OCI-LY3 (cell line): Measurements from ENCODE around the gene ZNF460.

Experiments used
- H2AFZ ChIP-seq: fragments of 200-600, 300-600 bp; shearing (Covaris generic); 2 replicates; pipeline ENCODE4 v1.6.0; 2014; ENCODE audit warnings: antibody characterized with exemption, low read depth, low read length
- H3K27ac ChIP-seq: fragments of 200-600, 300-600 bp; sonication (generic); 2 replicates; pipeline ENCODE4 v1.5.1; 2014; ENCODE audit warnings: mild to moderate bottlenecking, low read length, moderate library complexity, mixed read lengths
- H3K27me3 ChIP-seq: fragments of 200-600, 300-600 bp; sonication (generic); 2 replicates; pipeline ENCODE4 v1.6.1; 2014; ENCODE audit warnings: low read depth, low read length, mixed read lengths
- H3K36me3 ChIP-seq: fragments of 200-600, 300-600 bp; sonication (generic); replicated peaks from 2 replicates; pipeline ENCODE3; 2014; ENCODE audit warnings: low read depth, low read length, mixed read lengths
- H3K4me1 ChIP-seq: fragments of 300-600, 200-600 bp; sonication (generic); 2 replicates; pipeline ENCODE4 v1.6.1; 2014; ENCODE audit warnings: low read length, mixed read lengths
- H3K4me2 ChIP-seq: fragments of 200-600, 300-600 bp; sonication (generic); 2 replicates; pipeline ENCODE4 v1.6.1; 2014; ENCODE audit warnings: low read length, mixed read lengths
- H3K4me3 ChIP-seq: fragments of 300-600, 200-600 bp; sonication (generic); 2 replicates; pipeline ENCODE4 v1.5.1; 2014; ENCODE audit warnings: antibody characterized with exemption, mild to moderate bottlenecking, low read length, moderate library complexity
- H3K79me2 ChIP-seq: fragments of 300-600, 200-600 bp; shearing (Covaris generic); 2 replicates; pipeline ENCODE4 v1.6.1; 2014; ENCODE audit warnings: mild to moderate bottlenecking, low read length, mixed read lengths
- H3K9ac ChIP-seq: fragments of 300-600, 200-600 bp; shearing (Covaris generic); 2 replicates; pipeline ENCODE4 v1.6.0; 2014; ENCODE audit warnings: mild to moderate bottlenecking, low read length, moderate library complexity
- H3K9me3 ChIP-seq: fragments of 200-600, 300-600 bp; shearing (Covaris generic); 2 replicates; pipeline ENCODE4 v1.6.1; 2014; ENCODE audit warnings: low read length, mixed read lengths; ENCODE audit not compliant: insufficient read depth
- H4K20me1 ChIP-seq: fragments of 200-600, 300-600 bp; sonication (generic); 2 replicates; pipeline ENCODE4 v1.6.1; 2016; ENCODE audit warnings: low read length, mixed read lengths; ENCODE audit not compliant: insufficient read depth
- CTCF ChIP-seq: fragments of 200-600, 300-600 bp; sonication (generic); IDR thresholded peaks from 2 replicates; pipeline ENCODE4 v1.5.1; 2014; ENCODE audit warnings: antibody characterized with exemption, low read length, low read depth
- EZH2phosphoT487 ChIP-seq: fragments of 200-600 bp; shearing (Covaris generic); IDR thresholded peaks from 2 replicates; pipeline ENCODE4 v1.6.1; 2018; ENCODE audit warnings: antibody characterized with exemption, mixed run types, low read depth

ZNF460 gene

DNA sequence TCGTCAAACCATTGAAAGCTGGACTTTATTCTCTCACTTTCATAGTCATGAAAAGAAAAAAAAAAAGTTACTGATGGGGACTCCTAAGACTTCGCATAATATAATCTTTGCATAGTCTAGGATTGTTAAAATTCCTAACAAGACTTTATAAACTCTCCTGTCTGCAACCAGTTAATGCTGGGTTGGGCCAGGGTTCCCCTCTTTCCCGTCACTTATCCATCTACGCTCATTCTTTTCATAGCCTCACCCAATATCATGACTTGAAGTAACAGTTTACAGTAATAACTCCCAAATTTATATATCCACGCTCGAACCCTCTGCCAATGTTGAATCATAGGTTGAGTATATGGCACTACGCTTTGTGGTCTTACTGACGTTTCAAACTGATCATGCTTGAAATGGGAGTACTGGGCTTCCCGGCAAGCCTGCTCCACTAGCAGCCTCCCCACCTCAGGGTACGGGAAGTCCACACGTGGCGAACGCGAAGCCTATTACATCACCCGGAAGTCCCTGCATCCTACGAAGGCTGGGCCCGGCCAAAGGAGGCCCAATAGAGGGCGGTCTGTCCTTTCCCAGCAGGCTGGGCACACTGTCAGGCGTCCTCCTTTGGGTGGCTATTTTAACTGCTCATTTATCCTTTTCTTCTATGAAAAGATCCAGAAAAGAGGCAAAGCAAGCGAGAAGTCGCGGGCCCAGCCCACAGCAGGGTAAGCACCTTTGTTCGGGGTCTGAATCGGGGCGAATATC, 694 bp upstream of the ZNF460 start:
- peak; percentile 66 for TF ChIP-seq CTCF
- TF ChIP-seq EZH2phosphoT487: no peak
- no peaks in the 10 kb centered on the region for H3K9me3 ChIP-seq
- H3K27ac ChIP-seq: peak overlapping the region; percentile 92
- H4K20me1 ChIP-seq: peaks cover 25% of the 10 kb centered on the region
- H3K4me1 ChIP-seq: peaks cover 46% of the 10 kb centered on the region
- peak overlapping the region; percentile 18; the same call in 1 of the 2 replicates for H2AFZ ChIP-seq
- peak overlapping the region; percentile 93 for H3K9ac ChIP-seq
- H3K27me3 ChIP-seq: no peaks in the 10 kb centered on the region
- peaks cover 32% of the 10 kb centered on the region for H3K36me3 ChIP-seq
- peak overlapping the region; percentile 80 for H3K4me3 ChIP-seq
- peaks cover 44% of the 10 kb centered on the region for H3K79me2 ChIP-seq
- peak overlapping the region; percentile 64 for H3K4me2 ChIP-seq

- Histone ChIP-seq H3K36me3 (peaks cover 40% of the 10 kb centered on the region), H3K27ac (peak overlapping the region; percentile 92), H3K9me3 (no peaks in the 10 kb centered on the region), H4K20me1 (peaks cover 36% of the 10 kb centered on the region), H3K4me2 (peak overlapping the region; percentile 87), H2AFZ (no peak overlapping the region), H3K4me3 (peak overlapping the region; percentile 80), H3K79me2 (peaks cover 58% of the 10 kb centered on the region), H3K9ac (peak overlapping the region; percentile 93), H3K4me1 (peaks cover 35% of the 10 kb centered on the region), H3K27me3 (no peaks in the 10 kb centered on the region)
- TF ChIP-seq CTCF: no peak
- no peak for TF ChIP-seq EZH2phosphoT487
Measured at GRCh38 chr19:57280962-57281400, 696 bp downstream of the ZNF460 start.

GRCh38 chr19:57282011-57282643, 1.8 kb downstream of the ZNF460 start:
- peak overlapping the region; percentile 92 for H3K27ac ChIP-seq
- peak overlapping the region; percentile 59 for H3K9ac ChIP-seq
- H2AFZ ChIP-seq: no peak overlapping the region
- TF ChIP-seq CTCF (no peak), EZH2phosphoT487 (no peak)
- H3K9me3 ChIP-seq: no peaks in the 10 kb centered on the region
- no peaks in the 10 kb centered on the region for H3K27me3 ChIP-seq
- H3K79me2 ChIP-seq: peaks cover 70% of the 10 kb centered on the region
- H3K4me1 ChIP-seq: peaks cover 29% of the 10 kb centered on the region
- peaks cover 44% of the 10 kb centered on the region for H4K20me1 ChIP-seq
- H3K4me2 ChIP-seq: peak overlapping the region; percentile 87
- peaks cover 50% of the 10 kb centered on the region for H3K36me3 ChIP-seq
- peak overlapping the region; percentile 80 for H3K4me3 ChIP-seq

DNA sequence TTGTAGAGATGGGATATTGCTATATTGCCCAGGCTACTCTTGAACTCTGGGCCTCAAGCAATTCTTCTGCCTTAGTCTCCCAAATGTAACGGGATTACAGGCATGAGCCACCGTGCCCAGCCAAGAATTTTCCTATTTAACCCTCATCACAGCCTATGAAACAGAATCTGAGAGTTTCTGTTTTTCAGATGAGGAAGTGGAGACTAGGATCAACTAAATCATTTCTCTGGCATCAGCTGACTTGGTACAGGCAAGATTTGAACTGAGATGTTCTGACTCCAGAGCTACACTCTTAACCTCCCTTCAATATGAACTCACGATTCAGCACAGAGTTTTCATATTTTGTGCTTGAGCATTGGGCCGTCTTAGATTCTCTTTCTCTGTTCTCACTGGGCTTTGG, 8.1 kb downstream of the ZNF460 start:
- Histone ChIP-seq H3K4me1 (peaks cover 19% of the 10 kb centered on the region), H2AFZ (no peak overlapping the region), H3K27me3 (no peaks in the 10 kb centered on the region), H3K4me3 (no peak overlapping the region), H4K20me1 (peaks cover 87% of the 10 kb centered on the region), H3K9ac (no peak overlapping the region), H3K27ac (no peak overlapping the region), H3K4me2 (no peak overlapping the region), H3K79me2 (peaks cover 100% of the 10 kb centered on the region), H3K36me3 (peaks cover 90% of the 10 kb centered on the region), H3K9me3 (no peaks in the 10 kb centered on the region)
- TF ChIP-seq EZH2phosphoT487: no peak
- no peak for TF ChIP-seq CTCF
